Measurements from ENCODE around the gene SIGMAR1.
A peak's percentile ranks its signal among the peaks of the same experiment; 100 is the strongest.

The SIGMAR1 gene

GRCh38 chr9:34633166-34633565, 4.4 kb downstream of the SIGMAR1 start:
- peaks cover 26% of the 10 kb centered on the region for H3K27me3 ChIP-seq (ENCODE audit: low read depth)
- no peaks in the 10 kb centered on the region for H3K9me3 ChIP-seq
- in situ Hi-C loops (cut with MboI; ENCODE audit: low sequenced_read_pairs) = no loop called here
- H3K4me1 ChIP-seq = peaks cover 9% of the 10 kb centered on the region
- DNase-seq (ENCODE audit: low spot score in 2 of 2) = no peak
- H3K4me3 ChIP-seq = no peak overlapping the region
- H3K36me3 ChIP-seq (replicated peaks) = peaks cover 17% of the 10 kb centered on the region

GRCh38 chr9:34630402-34631154, 7.0 kb downstream of the SIGMAR1 start:
- H3K9me3 ChIP-seq = no peaks in the 10 kb centered on the region
- H3K4me3 ChIP-seq = no peak overlapping the region
- no peak for DNase-seq (ENCODE audit: low spot score in 2 of 2)
- no peaks in the 10 kb centered on the region for H3K4me1 ChIP-seq
- in situ Hi-C loops (cut with MboI; ENCODE audit: low sequenced_read_pairs) = no loop called here
- peaks cover 52% of the 10 kb centered on the region for H3K27me3 ChIP-seq (ENCODE audit: low read depth)
- peaks cover 9% of the 10 kb centered on the region for H3K36me3 ChIP-seq (replicated peaks)

GRCh38 chr9:34629491-34629808, 8.1 kb downstream of the SIGMAR1 start:
- in situ Hi-C loops (cut with MboI; ENCODE audit: low sequenced_read_pairs) = no loop called here

GRCh38 chr9:34628656-34629490, 8.7 kb downstream of the SIGMAR1 start, which contains the start of gene ARID3C:
TSS of gene ARID3C (minus strand) at chr9:34629066. CDS start at chr9:34628014, 1,052 bp downstream.
- in situ Hi-C loops (cut with MboI; ENCODE audit: low sequenced_read_pairs) = no loop called here
- Histone ChIP-seq H3K4me1 (no peaks in the 10 kb centered on the region), H3K36me3 (replicated peaks) (no peaks in the 10 kb centered on the region), H3K9me3 (no peaks in the 10 kb centered on the region), H3K27me3 (ENCODE audit: low read depth) (peaks cover 55% of the 10 kb centered on the region), H3K4me3 (no peak within 1 kb of the TSS)
- DNase-seq (ENCODE audit: low spot score in 2 of 2) = peak in 1 of 2 experiments; percentile 55

More at GRCh38 chr9:34629491-34629808, 8.1 kb downstream of the SIGMAR1 start:
- no peaks in the 10 kb centered on the region for H3K9me3 ChIP-seq
- no peaks in the 10 kb centered on the region for H3K4me1 ChIP-seq
- DNase-seq (ENCODE audit: low spot score in 2 of 2) = no peak
- peaks cover 53% of the 10 kb centered on the region for H3K27me3 ChIP-seq (ENCODE audit: low read depth)
- H3K36me3 ChIP-seq (replicated peaks) = no peaks in the 10 kb centered on the region
- H3K4me3 ChIP-seq = no peak overlapping the region

GRCh38 chr9:34627716-34628655, 9.6 kb downstream of the SIGMAR1 start:
- in situ Hi-C loops (cut with MboI; ENCODE audit: low sequenced_read_pairs) = no loop called here
- Histone ChIP-seq H3K27me3 (ENCODE audit: low read depth) (peaks cover 55% of the 10 kb centered on the region), H3K36me3 (replicated peaks) (no peaks in the 10 kb centered on the region), H3K4me1 (no peaks in the 10 kb centered on the region), H3K9me3 (no peaks in the 10 kb centered on the region), H3K4me3 (no peak overlapping the region)
- DNase-seq (ENCODE audit: low spot score in 2 of 2) = no peak

- no peak for DNase-seq (ENCODE audit: low spot score in 2 of 2)
- Histone ChIP-seq H3K4me3 (no peak overlapping the region), H3K9me3 (no peaks in the 10 kb centered on the region), H3K36me3 (replicated peaks) (no peaks in the 10 kb centered on the region), H3K4me1 (no peaks in the 10 kb centered on the region), H3K27me3 (ENCODE audit: low read depth) (peaks cover 48% of the 10 kb centered on the region)
- in situ Hi-C loops (cut with MboI; ENCODE audit: low sequenced_read_pairs) = no loop called here
Measured at GRCh38 chr9:34625186-34625486, 12.5 kb downstream of the SIGMAR1 start.

- peaks cover 2% of the 10 kb centered on the region; the same call in 1 of the 2 replicates for H3K4me1 ChIP-seq
- no peak overlapping the region for H3K4me3 ChIP-seq
- no peaks in the 10 kb centered on the region for H3K36me3 ChIP-seq (replicated peaks)
- H3K9me3 ChIP-seq = no peaks in the 10 kb centered on the region
- in situ Hi-C loops (cut with MboI; ENCODE audit: low sequenced_read_pairs) = no loop called here
- peaks cover 43% of the 10 kb centered on the region for H3K27me3 ChIP-seq (ENCODE audit: low read depth)
- DNase-seq (ENCODE audit: low spot score in 2 of 2) = no peak
Measured at GRCh38 chr9:34624475-34625185, 13.0 kb downstream of the SIGMAR1 start.

- Histone ChIP-seq H3K4me3 (no peak overlapping the region), H3K36me3 (replicated peaks) (no peaks in the 10 kb centered on the region), H3K27me3 (ENCODE audit: low read depth) (peaks cover 33% of the 10 kb centered on the region), H3K4me1 (peaks cover 8% of the 10 kb centered on the region; the same call in 1 of the 2 replicates), H3K9me3 (no peaks in the 10 kb centered on the region)
- no peak for DNase-seq (ENCODE audit: low spot score in 2 of 2)
- in situ Hi-C loops (cut with MboI; ENCODE audit: low sequenced_read_pairs) = no loop called here
Measured at GRCh38 chr9:34623374-34624235, 14.0 kb downstream of the SIGMAR1 start.

GRCh38 chr9:34620061-34620994, 17.3 kb downstream of the SIGMAR1 start, which contains the start of gene DCTN3:
TSS of gene DCTN3 (minus strand) at chr9:34620495. CDS start at chr9:34620464, 31 bp downstream.
- H3K4me3 ChIP-seq = peak within 1 kb of the TSS; percentile 75
- H3K27me3 ChIP-seq (ENCODE audit: low read depth) = 0 out of 2 replicates have a peak, but pooled peaks cover 2% of the 10 kb centered on the region
- peaks cover 8% of the 10 kb centered on the region; the same call in 1 of the 2 replicates for H3K4me1 ChIP-seq
- no peaks in the 10 kb centered on the region for H3K9me3 ChIP-seq
- peaks cover 14% of the 10 kb centered on the region for H3K36me3 ChIP-seq (replicated peaks)
- DNase-seq (ENCODE audit: low spot score in 2 of 2) = peak; percentile 95 to 96
- in situ Hi-C loops (cut with MboI; ENCODE audit: low sequenced_read_pairs) = no loop called here

- Histone ChIP-seq H3K9me3 (no peaks in the 10 kb centered on the region), H3K4me3 (no peak overlapping the region), H3K4me1 (peaks cover 25% of the 10 kb centered on the region), H3K36me3 (replicated peaks) (peaks cover 33% of the 10 kb centered on the region), H3K27me3 (ENCODE audit: low read depth) (no peaks in the 10 kb centered on the region)
- DNase-seq (ENCODE audit: low spot score in 2 of 2) = no peak
- in situ Hi-C loops (cut with MboI; ENCODE audit: low sequenced_read_pairs) = no loop called here
Measured at GRCh38 chr9:34615132-34615531, 22.5 kb downstream of the SIGMAR1 start.

- Histone ChIP-seq H3K4me3 (peak overlapping the region; percentile 87), H3K4me1 (peaks cover 17% of the 10 kb centered on the region), H3K9me3 (no peaks in the 10 kb centered on the region), H3K27me3 (ENCODE audit: low read depth) (no peaks in the 10 kb centered on the region), H3K36me3 (replicated peaks) (peaks cover 29% of the 10 kb centered on the region)
- in situ Hi-C loops (cut with MboI; ENCODE audit: low sequenced_read_pairs) = no loop called here
- peak; percentile 74 to 89 for DNase-seq (ENCODE audit: low spot score in 2 of 2)
Measured at GRCh38 chr9:34612788-34613390, 24.7 kb downstream of the SIGMAR1 start.

Measured in HAP-1 (cell line).